HEK293 (cell line): ENCODE measurements around the gene UPK3A.
A peak's percentile ranks its signal among the peaks of the same experiment; 100 is the strongest.
"Not testable (repeated sequence)": the region's sequence is repeated elsewhere in the genome, so short reads cannot be mapped to it uniquely, and the experiment has no call there.

Source experiments
- CTCF ChIA-PET: fragments of 350-600 bp; formaldehyde crosslinking; extraction: SDS; loops from one replicate; lab custom pipeline; 2021; ENCODE audit warnings: antibody characterized with exemption; lab: Yijun Ruan, JAX
- POLR2A ChIA-PET: fragments of 300-600 bp; formaldehyde crosslinking; extraction: SDS; loops from one replicate; lab custom pipeline; 2020; ENCODE audit warnings: antibody characterized with exemption, inconsistent platforms; lab: Yijun Ruan, JAX
- H3K27ac ChIP-seq: fragments of 200-500 bp; sonication (Bioruptor generic); 2 replicates; pipeline ENCODE4 v1.5.1; 2014; ENCODE audit warnings: low read depth, low read length, control low read depth, inconsistent platforms; ENCODE audit errors: extremely low read depth
- H3K36me3 ChIP-seq, 2 experiments: fragments of 200-500 bp in 1 of 2; sonication (Bioruptor generic) in 1 of 2; 1 replicate in 1 of 2; 2 replicates in 1 of 2; pipeline ENCODE4 v1.5.1; 2014 to 2017; ENCODE audit warnings: inconsistent platforms in 2 of 2, low read length in 2 of 2; ENCODE audit not compliant: control insufficient read depth in 2 of 2, insufficient read depth in 1 of 2
- H3K4me1 ChIP-seq: fragments of 200-500 bp; sonication (Bioruptor generic); 2 replicates; pipeline ENCODE4 v1.5.1; 2014; ENCODE audit warnings: mild to moderate bottlenecking, low read length, inconsistent platforms; ENCODE audit not compliant: control insufficient read depth, insufficient read depth
- H3K4me3 ChIP-seq: 2 replicates; pipeline ENCODE4 v1.5.1; 2011; ENCODE audit warnings: low read depth, mild to moderate bottlenecking, control low read depth, low read length, moderate library complexity
- H3K9me3 ChIP-seq: fragments of 200-500 bp; sonication (Bioruptor generic); 2 replicates; pipeline ENCODE4 v1.5.1; 2014; ENCODE audit warnings: low read depth, low read length, inconsistent platforms; ENCODE audit not compliant: control insufficient read depth, insufficient read depth
- GLI4 ChIP-seq: fragments of 450-650 bp; formaldehyde crosslinking; IDR thresholded peaks from 2 replicates; pipeline ENCODE4 v1.5.1; 2016; ENCODE audit warnings: missing biosample characterization, missing genetic modification characterization
- GLIS2 ChIP-seq: fragments of 450-650 bp; formaldehyde crosslinking; IDR thresholded peaks from 2 replicates; pipeline ENCODE4 v1.5.1; 2016; ENCODE audit warnings: missing biosample characterization, missing genetic modification characterization
- HOXC10 ChIP-seq: sonication (generic); formaldehyde crosslinking; IDR thresholded peaks from 2 replicates; pipeline ENCODE4 v1.8.1; 2023; ENCODE audit warnings: mild to moderate bottlenecking, missing genetic modification reagents
- KLF1 ChIP-seq: fragments of 450-650 bp; formaldehyde crosslinking; IDR thresholded peaks from 2 replicates; pipeline ENCODE4 v1.5.1; 2016; ENCODE audit warnings: missing biosample characterization, missing genetic modification characterization
- KLF7 ChIP-seq: fragments of 450-650 bp; formaldehyde crosslinking; IDR thresholded peaks from 2 replicates; pipeline ENCODE4 v1.5.1; 2016; ENCODE audit warnings: missing biosample characterization, missing genetic modification characterization, borderline replicate concordance
- KLF8 ChIP-seq: fragments of 450-650 bp; formaldehyde crosslinking; IDR thresholded peaks from 2 replicates; pipeline ENCODE4 v1.5.1; 2016; ENCODE audit warnings: missing biosample characterization, missing genetic modification characterization
- OSR2 ChIP-seq: fragments of 450-650 bp; formaldehyde crosslinking; IDR thresholded peaks from 2 replicates; pipeline ENCODE4 v1.5.1; 2016; ENCODE audit warnings: missing biosample characterization, missing genetic modification characterization
- REPIN1 ChIP-seq: fragments of 450-650 bp; formaldehyde crosslinking; IDR thresholded peaks from 2 replicates; pipeline ENCODE4 v1.5.1; 2017; ENCODE audit warnings: missing biosample characterization, missing genetic modification characterization, low read depth
- SETDB1 ChIP-seq: IDR thresholded peaks from one replicate; pipeline ENCODE4 v1.6.1; 2017; ENCODE audit warnings: mild to moderate bottlenecking, low read length, moderate library complexity, mixed read lengths; ENCODE audit not compliant: insufficient read length
- SP3 ChIP-seq: fragments of 450-650 bp; formaldehyde crosslinking; IDR thresholded peaks from 2 replicates; pipeline ENCODE4 v1.5.1; 2016; ENCODE audit warnings: missing biosample characterization, missing genetic modification characterization
- ZBTB48 ChIP-seq: fragments of 450-650 bp; formaldehyde crosslinking; IDR thresholded peaks from 2 replicates; pipeline ENCODE4 v1.5.1; 2016; ENCODE audit warnings: missing biosample characterization, missing genetic modification characterization
- ZNF140 ChIP-seq: fragments of 450-650 bp; formaldehyde crosslinking; IDR thresholded peaks from 2 replicates; pipeline ENCODE4 v1.5.1; 2016; ENCODE audit warnings: missing biosample characterization, missing genetic modification characterization
- ZNF354C ChIP-seq: fragments of 450-650 bp; formaldehyde crosslinking; IDR thresholded peaks from 2 replicates; pipeline ENCODE4 v1.5.1; 2016; ENCODE audit warnings: missing biosample characterization, missing genetic modification characterization, low read depth, borderline replicate concordance
- ZNF514 ChIP-seq: fragments of 450-650 bp; formaldehyde crosslinking; IDR thresholded peaks from 2 replicates; pipeline ENCODE4 v1.5.1; 2016; ENCODE audit warnings: missing biosample characterization, missing genetic modification characterization
- ZNF529 ChIP-seq: fragments of 450-650 bp; formaldehyde crosslinking; IDR thresholded peaks from 2 replicates; pipeline ENCODE4 v1.5.1; 2017; ENCODE audit warnings: missing genetic modification characterization, missing biosample characterization; ENCODE audit not compliant: insufficient replicate concordance
- ZNF658 ChIP-seq: fragments of 450-650 bp; formaldehyde crosslinking; IDR thresholded peaks from 2 replicates; pipeline ENCODE4; 2016; ENCODE audit warnings: missing biosample characterization, missing genetic modification characterization
- ZNF677 ChIP-seq: fragments of 450-650 bp; IDR thresholded peaks from 2 replicates; pipeline ENCODE4 v1.5.0; 2018; ENCODE audit warnings: missing biosample characterization, mild to moderate bottlenecking, missing genetic modification characterization, moderate library complexity
- ZNF785 ChIP-seq: fragments of 450-650 bp; formaldehyde crosslinking; IDR thresholded peaks from 2 replicates; pipeline ENCODE4 v1.5.1; 2016; ENCODE audit warnings: missing biosample characterization, missing genetic modification characterization
- ZSCAN16 ChIP-seq: fragments of 450-650 bp; formaldehyde crosslinking; IDR thresholded peaks from 2 replicates; pipeline ENCODE4 v1.5.1; 2016; ENCODE audit warnings: missing biosample characterization, missing genetic modification characterization
- TF ChIP-seq, protein P1 (sequence below): fragments of 450-650 bp; formaldehyde crosslinking; IDR thresholded peaks from 2 replicates; pipeline ENCODE4 v1.5.1; 2016; ENCODE audit warnings: missing biosample characterization, missing genetic modification characterization

The UPK3A gene

DNA sequence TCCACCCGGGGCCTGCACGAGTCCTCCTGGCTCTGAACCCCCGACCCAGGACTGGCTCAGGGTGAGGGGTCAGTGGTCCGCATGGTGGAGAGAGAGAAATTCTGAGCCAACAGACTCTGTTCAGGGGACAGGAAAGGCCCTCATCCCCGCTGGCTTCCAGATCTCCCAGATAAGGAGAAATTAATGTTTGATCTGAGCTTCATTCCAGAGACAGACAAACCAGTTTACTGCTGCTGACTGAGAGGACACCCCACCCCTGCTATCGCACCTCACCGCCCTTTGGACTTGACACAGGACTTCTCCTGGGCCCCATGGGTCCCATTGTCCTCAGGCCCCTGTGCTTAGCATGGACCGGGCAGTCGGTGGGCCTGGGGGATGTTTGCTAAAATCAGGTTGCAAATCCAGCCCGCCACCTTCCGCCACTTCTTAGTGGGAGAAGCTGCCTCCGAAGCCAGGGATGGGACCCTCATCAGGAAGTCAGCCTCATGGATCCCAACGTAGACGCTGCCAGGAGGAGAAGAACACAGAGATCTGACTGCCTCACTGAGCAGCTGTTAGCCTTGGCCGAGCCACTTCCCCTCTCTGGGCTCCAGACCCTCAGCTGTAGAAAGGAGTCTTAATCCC is 11.2 kb upstream of the UPK3A start:
- no peaks in the 10 kb centered on the region for H3K9me3 ChIP-seq
- ChIA-PET CTCF (interaction anchor here (0.6 to 1.5 kb wide), 3 partner anchors 26 to 520 kb away, joined by 3 to 5 read pairs (median 4); no protein-coding TSS in a partner anchor), POLR2A (no interaction called here)
- no peaks in the 10 kb centered on the region for H3K36me3 ChIP-seq
- TF ChIP-seq KLF8 (tag by site-specific recombination): no peak
- TF ChIP-seq GLIS2: no peak
- TF ChIP-seq KLF7 (tag by site-specific recombination): no peak
- TF ChIP-seq SETDB1: no peak
- no peak for TF ChIP-seq HOXC10 (CRISPR knock-in tag)
- TF ChIP-seq ZSCAN16 (tag by site-specific recombination): no peak
- no peak for TF ChIP-seq ZNF658
- no peak for TF ChIP-seq REPIN1 (tag by site-specific recombination)
- no peak for TF ChIP-seq ZBTB48 (tag by site-specific recombination)
- no peak for TF ChIP-seq ZNF140 (tag by site-specific recombination)
- TF ChIP-seq ZNF677 (tag by site-specific recombination): no peak
- no peak for TF ChIP-seq ZNF354C
- no peak for TF ChIP-seq ZNF514 (tag by site-specific recombination)
- no peak for TF ChIP-seq GLI4 (tag by site-specific recombination)
- TF ChIP-seq ZNF529 (tag by site-specific recombination): no peak
- TF ChIP-seq ZNF785 (tag by site-specific recombination): no peak
- no peak overlapping the region for H3K4me3 ChIP-seq
- H3K4me1 ChIP-seq: peaks cover 4% of the 10 kb centered on the region; the same call in 1 of the 2 replicates
- no peak overlapping the region for H3K27ac ChIP-seq

DNA sequence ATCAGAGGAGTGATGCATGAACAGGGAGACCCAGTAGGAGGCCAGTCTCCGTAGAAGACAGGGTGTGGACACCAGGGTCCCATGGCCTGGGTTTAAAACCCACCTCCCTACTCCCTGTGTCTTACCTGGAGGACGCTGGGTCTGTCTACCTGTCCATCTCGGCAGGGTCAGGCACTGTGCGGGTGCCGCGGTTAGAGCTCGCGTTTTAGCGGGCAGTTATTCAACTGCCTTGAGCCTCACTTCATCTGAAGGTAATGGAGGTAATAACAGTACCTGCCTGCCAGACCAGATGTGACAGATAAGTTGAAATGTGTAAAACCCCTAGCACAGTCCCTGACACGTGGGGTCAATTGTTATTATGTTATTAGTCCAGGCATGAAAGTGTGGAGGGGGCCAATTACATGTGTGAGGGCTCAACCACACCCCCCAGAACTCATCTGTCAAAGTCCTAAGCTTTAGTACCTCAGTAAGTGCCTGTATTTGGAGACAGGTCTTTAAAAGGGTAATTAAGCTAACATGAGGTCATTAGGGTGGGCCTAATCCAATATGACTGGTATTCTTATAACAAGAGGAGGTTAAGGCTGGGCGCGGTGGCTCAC is 8.1 kb upstream of the UPK3A start:
- Histone ChIP-seq H3K4me3 (no peak overlapping the region), H3K27ac (no peak overlapping the region), H3K36me3 (no peaks in the 10 kb centered on the region), H3K4me1 (peaks cover 6% of the 10 kb centered on the region), H3K9me3 (no peaks in the 10 kb centered on the region)
- CTCF ChIA-PET: interaction anchor here (0.6 to 1.0 kb wide), 2 partner anchors 9 to 187 kb away, joined by 3 to 4 read pairs; no protein-coding TSS in a partner anchor
- POLR2A ChIA-PET: no interaction called here
- 0 out of 2 replicates have a peak, but pooled peaks have one; percentile 27 for TF ChIP-seq KLF1 (tag by site-specific recombination)
- TF ChIP-seq OSR2 (tag by site-specific recombination): no peak
- no peak for TF ChIP-seq SP3 (tag by site-specific recombination)
- TF ChIP-seq, protein P1, sequence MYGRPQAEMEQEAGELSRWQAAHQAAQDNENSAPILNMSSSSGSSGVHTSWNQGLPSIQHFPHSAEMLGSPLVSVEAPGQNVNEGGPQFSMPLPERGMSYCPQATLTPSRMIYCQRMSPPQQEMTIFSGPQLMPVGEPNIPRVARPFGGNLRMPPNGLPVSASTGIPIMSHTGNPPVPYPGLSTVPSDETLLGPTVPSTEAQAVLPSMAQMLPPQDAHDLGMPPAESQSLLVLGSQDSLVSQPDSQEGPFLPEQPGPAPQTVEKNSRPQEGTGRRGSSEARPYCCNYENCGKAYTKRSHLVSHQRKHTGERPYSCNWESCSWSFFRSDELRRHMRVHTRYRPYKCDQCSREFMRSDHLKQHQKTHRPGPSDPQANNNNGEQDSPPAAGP (tag by site-specific recombination): 0 out of 2 replicates have a peak, but pooled peaks have one; percentile 66

DNA sequence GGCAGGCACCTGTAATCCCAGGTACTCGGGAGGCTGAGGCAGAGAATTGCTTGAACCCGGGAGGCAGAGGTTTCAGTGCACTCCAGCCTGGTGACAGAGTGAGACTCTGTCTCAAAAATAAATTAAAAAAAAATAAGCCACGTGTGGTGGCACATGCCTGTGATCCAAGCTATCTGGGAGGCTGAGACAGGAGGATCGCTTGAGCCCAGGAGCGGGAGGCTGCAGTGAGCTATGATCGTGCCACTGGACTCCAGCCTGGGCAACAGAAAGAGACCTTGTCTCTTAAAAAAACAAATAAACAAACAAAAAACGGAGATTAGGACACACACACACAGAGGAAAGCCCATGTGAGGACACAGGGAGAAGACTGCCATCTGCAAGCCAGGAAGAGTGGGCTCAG is 7.0 kb upstream of the UPK3A start:
- H3K36me3 ChIP-seq, CTCF ChIA-PET, H3K4me3 ChIP-seq, H3K9me3 ChIP-seq, POLR2A ChIA-PET, H3K4me1 ChIP-seq, H3K27ac ChIP-seq: not testable (repeated sequence)
